ENCODE results near the gene THADA.

Gene THADA

DNA sequence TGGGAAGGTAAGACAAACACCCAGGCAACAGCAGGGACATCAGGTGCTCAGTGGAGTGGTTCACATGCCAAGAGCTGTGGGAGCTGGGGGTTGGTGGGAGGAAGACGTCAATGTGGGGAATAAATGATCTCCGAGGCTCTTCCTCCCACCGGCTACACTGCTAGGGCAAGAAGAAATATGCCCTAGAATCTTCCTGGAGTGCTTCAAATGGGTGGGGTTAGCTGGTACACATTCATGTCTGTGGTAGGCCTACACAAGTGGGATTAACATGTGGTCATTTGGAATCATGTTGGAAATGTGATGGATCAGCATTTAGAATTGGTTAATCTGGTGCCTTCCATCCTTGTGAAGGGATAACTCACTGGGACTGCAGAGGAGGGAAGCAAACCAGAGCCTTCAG is 357.0 kb downstream of the THADA start:
- TF ChIP-seq TAF1 (IDR thresholded peaks at IDR 0.05; ENCODE audit: borderline replicate concordance, insufficient read depth, low read length) (no peak), SIN3A (IDR thresholded peaks at IDR 0.05; ENCODE audit: borderline replicate concordance, insufficient read depth, low read length) (no peak), FOXP2 (optimal IDR thresholded peaks at IDR 0.05; ENCODE audit: borderline replicate concordance, extremely low read depth, extremely low read length, insufficient read depth) (no peak), POLR2AphosphoS5 (IDR thresholded peaks at IDR 0.05; ENCODE audit: low read depth, low read length) (no peak)
- TF ChIP-seq, protein P1, sequence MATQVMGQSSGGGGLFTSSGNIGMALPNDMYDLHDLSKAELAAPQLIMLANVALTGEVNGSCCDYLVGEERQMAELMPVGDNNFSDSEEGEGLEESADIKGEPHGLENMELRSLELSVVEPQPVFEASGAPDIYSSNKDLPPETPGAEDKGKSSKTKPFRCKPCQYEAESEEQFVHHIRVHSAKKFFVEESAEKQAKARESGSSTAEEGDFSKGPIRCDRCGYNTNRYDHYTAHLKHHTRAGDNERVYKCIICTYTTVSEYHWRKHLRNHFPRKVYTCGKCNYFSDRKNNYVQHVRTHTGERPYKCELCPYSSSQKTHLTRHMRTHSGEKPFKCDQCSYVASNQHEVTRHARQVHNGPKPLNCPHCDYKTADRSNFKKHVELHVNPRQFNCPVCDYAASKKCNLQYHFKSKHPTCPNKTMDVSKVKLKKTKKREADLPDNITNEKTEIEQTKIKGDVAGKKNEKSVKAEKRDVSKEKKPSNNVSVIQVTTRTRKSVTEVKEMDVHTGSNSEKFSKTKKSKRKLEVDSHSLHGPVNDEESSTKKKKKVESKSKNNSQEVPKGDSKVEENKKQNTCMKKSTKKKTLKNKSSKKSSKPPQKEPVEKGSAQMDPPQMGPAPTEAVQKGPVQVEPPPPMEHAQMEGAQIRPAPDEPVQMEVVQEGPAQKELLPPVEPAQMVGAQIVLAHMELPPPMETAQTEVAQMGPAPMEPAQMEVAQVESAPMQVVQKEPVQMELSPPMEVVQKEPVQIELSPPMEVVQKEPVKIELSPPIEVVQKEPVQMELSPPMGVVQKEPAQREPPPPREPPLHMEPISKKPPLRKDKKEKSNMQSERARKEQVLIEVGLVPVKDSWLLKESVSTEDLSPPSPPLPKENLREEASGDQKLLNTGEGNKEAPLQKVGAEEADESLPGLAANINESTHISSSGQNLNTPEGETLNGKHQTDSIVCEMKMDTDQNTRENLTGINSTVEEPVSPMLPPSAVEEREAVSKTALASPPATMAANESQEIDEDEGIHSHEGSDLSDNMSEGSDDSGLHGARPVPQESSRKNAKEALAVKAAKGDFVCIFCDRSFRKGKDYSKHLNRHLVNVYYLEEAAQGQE (IDR thresholded peaks at IDR 0.05; ENCODE audit: insufficient read depth in 1 of 2, low read depth in 2 of 2, low read length in 2 of 2) = no peak

DNA sequence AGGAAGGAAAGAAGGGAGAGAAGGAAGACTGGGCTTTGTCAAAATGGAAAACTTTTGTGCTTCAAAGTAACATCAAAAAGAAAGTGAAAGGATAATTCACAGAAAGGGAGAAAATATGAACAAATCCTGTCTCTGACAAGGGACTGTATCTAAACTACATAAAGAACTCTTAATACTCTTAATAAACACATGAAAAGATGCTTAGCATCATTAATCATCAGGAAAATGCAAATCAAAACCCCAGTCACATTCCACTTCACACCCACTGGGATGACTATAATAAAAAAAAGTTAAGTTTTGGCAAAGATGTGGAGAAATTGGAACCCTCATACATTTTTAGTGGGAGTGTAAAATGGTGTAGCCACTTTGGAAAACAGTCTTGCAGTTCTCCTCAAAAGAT is 357.7 kb downstream of the THADA start:
- TF ChIP-seq, protein P1 (IDR thresholded peaks at IDR 0.05; ENCODE audit: insufficient read depth in 1 of 2, low read depth in 2 of 2, low read length in 2 of 2) = no peak
- TF ChIP-seq TAF1 (IDR thresholded peaks at IDR 0.05; ENCODE audit: borderline replicate concordance, insufficient read depth, low read length) (no peak), FOXP2 (optimal IDR thresholded peaks at IDR 0.05; ENCODE audit: borderline replicate concordance, extremely low read depth, extremely low read length, insufficient read depth) (no peak), POLR2AphosphoS5 (IDR thresholded peaks at IDR 0.05; ENCODE audit: low read depth, low read length) (no peak), SIN3A (IDR thresholded peaks at IDR 0.05; ENCODE audit: borderline replicate concordance, insufficient read depth, low read length) (no peak)

DNA sequence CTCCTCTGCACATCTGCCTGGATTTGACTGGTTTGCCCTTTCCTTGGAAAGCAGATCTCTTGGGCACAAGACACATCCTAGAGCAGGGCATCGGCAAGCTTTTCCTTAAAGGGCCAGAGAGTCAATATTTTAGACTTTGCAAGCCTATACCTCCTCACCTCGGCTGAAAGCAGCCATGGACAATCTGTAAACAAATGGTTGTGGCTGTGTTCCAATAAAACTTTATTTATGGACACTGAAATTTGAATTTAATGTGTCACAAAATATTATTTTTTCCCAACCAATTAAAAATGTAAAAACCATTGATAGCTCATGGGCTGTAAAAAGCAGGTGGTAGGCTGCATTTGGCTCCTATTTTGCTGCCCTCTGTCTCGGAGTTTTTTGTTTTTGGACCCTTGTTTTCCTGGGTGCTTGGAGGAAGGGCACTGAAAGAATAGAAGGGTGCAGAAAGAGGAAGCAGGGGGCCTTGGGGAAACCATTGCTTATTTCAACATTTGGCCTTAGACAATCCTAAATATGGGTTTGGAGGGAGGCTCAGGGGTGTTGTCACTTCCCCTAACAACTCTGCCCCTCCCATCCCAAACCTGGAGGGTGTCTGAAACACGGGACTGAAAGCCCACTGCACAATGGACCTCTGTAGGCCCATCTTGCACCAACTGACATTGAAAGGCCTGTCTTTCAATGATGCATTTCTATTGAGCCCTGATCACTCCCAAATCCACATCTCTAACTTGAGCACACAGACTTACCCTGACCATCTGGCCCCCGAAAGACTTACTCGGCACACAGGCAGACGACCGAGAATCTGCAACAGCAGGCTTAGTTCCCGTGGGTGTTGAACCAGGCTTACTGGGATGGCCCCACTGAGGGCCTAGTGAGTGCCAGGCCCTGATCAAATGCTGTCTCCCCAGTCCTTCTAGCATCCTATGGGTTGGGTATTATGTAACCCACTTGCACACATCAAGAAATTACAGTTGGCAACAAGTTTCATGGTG is 362.3 kb downstream of the THADA start:
- no peak for TF ChIP-seq POLR2AphosphoS5 (IDR thresholded peaks at IDR 0.05; ENCODE audit: low read depth, low read length)
- TF ChIP-seq TAF1 (IDR thresholded peaks at IDR 0.05; ENCODE audit: borderline replicate concordance, insufficient read depth, low read length) = no peak
- TF ChIP-seq, protein P1 (IDR thresholded peaks at IDR 0.05; ENCODE audit: insufficient read depth in 1 of 2, low read depth in 2 of 2, low read length in 2 of 2) = no peak
- no peak for TF ChIP-seq SIN3A (IDR thresholded peaks at IDR 0.05; ENCODE audit: borderline replicate concordance, insufficient read depth, low read length)
- no peak for TF ChIP-seq FOXP2 (optimal IDR thresholded peaks at IDR 0.05; ENCODE audit: borderline replicate concordance, extremely low read depth, extremely low read length, insufficient read depth)

DNA sequence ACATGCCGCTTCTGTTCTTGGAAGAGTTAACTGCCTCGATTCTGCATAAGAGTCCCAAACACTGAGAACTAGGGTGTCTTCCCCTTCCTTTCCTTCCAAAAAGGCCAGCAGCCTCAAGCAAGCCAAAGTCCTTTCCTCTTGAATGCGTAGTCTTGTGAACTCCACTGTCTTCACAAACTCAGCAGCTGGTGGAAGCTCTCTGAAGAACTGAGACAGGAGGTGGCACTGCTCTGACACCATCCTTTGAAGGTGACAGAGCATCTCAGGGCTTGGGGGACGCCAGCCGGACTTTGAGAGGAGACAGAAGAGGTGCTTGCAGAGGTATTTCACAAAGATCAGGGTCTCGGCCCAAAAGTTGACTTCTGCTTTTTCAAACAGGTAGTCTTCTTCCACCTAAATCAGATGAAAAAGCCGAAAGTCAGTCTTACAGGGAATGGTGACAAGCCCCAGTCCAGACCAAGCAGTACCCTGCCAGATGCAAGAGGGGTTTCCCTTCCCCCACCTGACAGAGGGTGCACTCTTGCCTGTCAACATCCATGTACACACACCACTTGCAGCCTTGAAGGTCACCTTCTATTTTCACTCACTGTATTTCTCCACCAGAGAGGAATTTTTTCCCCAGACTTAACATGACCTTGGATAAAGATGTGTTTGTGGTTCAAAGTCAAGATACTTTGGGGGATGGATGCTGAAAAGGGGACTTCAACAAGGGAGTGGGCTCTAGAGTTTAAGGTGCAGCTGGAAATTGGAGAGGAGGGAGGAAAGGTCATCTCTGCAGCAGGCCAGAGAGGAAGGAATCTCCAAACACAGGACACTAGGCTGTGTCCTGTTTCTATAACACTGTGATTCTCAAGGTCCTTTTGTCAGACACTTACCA is 364.6 kb downstream of the THADA start:
- no peak for TF ChIP-seq TAF1 (IDR thresholded peaks at IDR 0.05; ENCODE audit: borderline replicate concordance, insufficient read depth, low read length)
- TF ChIP-seq, protein P1 (IDR thresholded peaks at IDR 0.05; ENCODE audit: insufficient read depth in 1 of 2, low read depth in 2 of 2, low read length in 2 of 2) = no peak
- TF ChIP-seq POLR2AphosphoS5 (IDR thresholded peaks at IDR 0.05; ENCODE audit: low read depth, low read length) = no peak
- no peak for TF ChIP-seq FOXP2 (optimal IDR thresholded peaks at IDR 0.05; ENCODE audit: borderline replicate concordance, extremely low read depth, extremely low read length, insufficient read depth)
- TF ChIP-seq SIN3A (IDR thresholded peaks at IDR 0.05; ENCODE audit: borderline replicate concordance, insufficient read depth, low read length) = no peak
